ENCODE measurements around the gene PSMC4.

Gene PSMC4

DNA sequence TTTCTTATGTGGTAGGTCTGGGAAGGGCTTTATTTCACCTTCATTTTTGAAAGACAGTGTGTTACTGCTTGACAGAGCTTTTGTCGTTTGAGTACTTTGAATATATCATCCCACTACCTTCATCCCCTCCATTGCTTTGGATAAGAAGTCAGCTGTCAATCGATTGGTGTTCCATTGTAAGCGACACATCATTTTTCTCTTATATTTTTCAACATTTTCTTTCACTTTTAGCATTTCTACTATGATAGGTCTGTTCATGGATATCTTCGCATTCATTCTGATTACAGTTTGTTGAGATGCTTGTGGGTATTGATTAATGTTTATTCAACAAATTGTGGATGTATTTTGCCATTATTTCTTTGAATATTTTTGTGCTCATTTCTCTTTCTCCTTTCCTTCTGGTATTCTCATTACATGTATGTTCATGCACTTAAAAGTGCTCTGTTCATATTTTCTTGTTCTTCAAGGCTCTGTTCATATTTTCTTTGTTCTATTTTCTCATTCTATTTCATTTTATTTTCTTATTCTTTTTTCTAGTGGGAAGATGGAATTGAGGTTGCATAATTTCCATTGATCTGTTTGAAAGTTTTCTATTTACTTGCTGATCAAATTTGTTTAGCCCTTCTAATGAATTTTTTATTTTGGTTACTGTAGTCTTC, 55.1 kb downstream of the PSMC4 start:
- TF ChIP-seq SNAI2 (CRISPR knock-in tag; IDR thresholded peaks at IDR 0.05) (no peak), CSRNP3 (CRISPR knock-in tag; IDR thresholded peaks at IDR 0.05) (no peak), ZNF8 (CRISPR knock-in tag; IDR thresholded peaks at IDR 0.05) (no peak), TCF4 (CRISPR knock-in tag; IDR thresholded peaks at IDR 0.05; ENCODE audit: borderline replicate concordance) (no peak), ARNTL (CRISPR knock-in tag; IDR thresholded peaks at IDR 0.05; ENCODE audit: borderline replicate concordance, low read depth) (no peak), ZNF70 (CRISPR knock-in tag; IDR thresholded peaks at IDR 0.05) (no peak), PPARA (CRISPR knock-in tag; IDR thresholded peaks at IDR 0.05; ENCODE audit: borderline replicate concordance) (no peak), ZFP30 (CRISPR knock-in tag; IDR thresholded peaks at IDR 0.05) (no peak), ZNF565 (CRISPR knock-in tag; conservative IDR thresholded peaks at IDR 0.05; ENCODE audit: low read depth) (no peak), OSR1 (CRISPR knock-in tag; IDR thresholded peaks at IDR 0.05) (no peak)
- TF ChIP-seq, protein P1, sequence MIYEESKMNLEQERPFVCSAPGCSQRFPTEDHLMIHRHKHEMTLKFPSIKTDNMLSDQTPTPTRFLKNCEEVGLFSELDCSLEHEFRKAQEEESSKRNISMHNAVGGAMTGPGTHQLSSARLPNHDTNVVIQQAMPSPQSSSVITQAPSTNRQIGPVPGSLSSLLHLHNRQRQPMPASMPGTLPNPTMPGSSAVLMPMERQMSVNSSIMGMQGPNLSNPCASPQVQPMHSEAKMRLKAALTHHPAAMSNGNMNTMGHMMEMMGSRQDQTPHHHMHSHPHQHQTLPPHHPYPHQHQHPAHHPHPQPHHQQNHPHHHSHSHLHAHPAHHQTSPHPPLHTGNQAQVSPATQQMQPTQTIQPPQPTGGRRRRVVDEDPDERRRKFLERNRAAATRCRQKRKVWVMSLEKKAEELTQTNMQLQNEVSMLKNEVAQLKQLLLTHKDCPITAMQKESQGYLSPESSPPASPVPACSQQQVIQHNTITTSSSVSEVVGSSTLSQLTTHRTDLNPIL (CRISPR knock-in tag; IDR thresholded peaks at IDR 0.05; ENCODE audit: low read depth): no peak
- ATAC-seq: no peak

DNA sequence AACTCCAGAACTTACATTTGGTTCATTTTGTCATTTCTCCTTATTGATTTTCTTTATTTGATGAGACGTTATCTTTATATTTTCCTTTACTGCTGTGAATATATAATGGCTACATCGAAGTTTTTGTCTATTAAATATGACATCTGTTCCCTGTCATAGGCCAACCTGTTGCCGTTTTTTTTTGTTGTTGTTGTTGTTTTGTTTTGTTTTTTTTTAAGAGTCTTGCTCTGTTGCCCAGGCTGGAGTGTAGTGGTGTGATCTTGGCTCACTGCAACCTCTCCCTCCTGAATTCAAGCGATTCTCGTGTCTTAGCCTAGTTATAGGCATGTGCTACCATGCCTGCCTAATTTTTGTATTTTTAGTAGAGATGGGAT, 55.6 kb downstream of the PSMC4 start:
- no peak for TF ChIP-seq ZNF565 (CRISPR knock-in tag; conservative IDR thresholded peaks at IDR 0.05; ENCODE audit: low read depth)
- TF ChIP-seq PATZ1 (CRISPR knock-in tag; IDR thresholded peaks at IDR 0.05; ENCODE audit: borderline replicate concordance): no peak
- no peak for TF ChIP-seq ARNTL (CRISPR knock-in tag; IDR thresholded peaks at IDR 0.05; ENCODE audit: borderline replicate concordance, low read depth)
- no peak for TF ChIP-seq ZFP3 (CRISPR knock-in tag; IDR thresholded peaks at IDR 0.05)
- TF ChIP-seq ISL1 (CRISPR knock-in tag; IDR thresholded peaks at IDR 0.05): no peak
- no peak for TF ChIP-seq PPARA (CRISPR knock-in tag; IDR thresholded peaks at IDR 0.05; ENCODE audit: borderline replicate concordance)
- TF ChIP-seq CSRNP3 (CRISPR knock-in tag; IDR thresholded peaks at IDR 0.05): no peak
- TF ChIP-seq SNAI2 (CRISPR knock-in tag; IDR thresholded peaks at IDR 0.05): no peak
- TF ChIP-seq RARB (CRISPR knock-in tag; IDR thresholded peaks at IDR 0.05): no peak
- TF ChIP-seq OSR1 (CRISPR knock-in tag; IDR thresholded peaks at IDR 0.05): no peak
- TF ChIP-seq, protein P1 (CRISPR knock-in tag; IDR thresholded peaks at IDR 0.05; ENCODE audit: low read depth): no peak
- no peak for TF ChIP-seq ZNF8 (CRISPR knock-in tag; IDR thresholded peaks at IDR 0.05)
- TF ChIP-seq TCF4 (CRISPR knock-in tag; IDR thresholded peaks at IDR 0.05; ENCODE audit: borderline replicate concordance): no peak
- no peak for TF ChIP-seq GLIS3 (CRISPR knock-in tag; IDR thresholded peaks at IDR 0.05)
- TF ChIP-seq, protein P2, sequence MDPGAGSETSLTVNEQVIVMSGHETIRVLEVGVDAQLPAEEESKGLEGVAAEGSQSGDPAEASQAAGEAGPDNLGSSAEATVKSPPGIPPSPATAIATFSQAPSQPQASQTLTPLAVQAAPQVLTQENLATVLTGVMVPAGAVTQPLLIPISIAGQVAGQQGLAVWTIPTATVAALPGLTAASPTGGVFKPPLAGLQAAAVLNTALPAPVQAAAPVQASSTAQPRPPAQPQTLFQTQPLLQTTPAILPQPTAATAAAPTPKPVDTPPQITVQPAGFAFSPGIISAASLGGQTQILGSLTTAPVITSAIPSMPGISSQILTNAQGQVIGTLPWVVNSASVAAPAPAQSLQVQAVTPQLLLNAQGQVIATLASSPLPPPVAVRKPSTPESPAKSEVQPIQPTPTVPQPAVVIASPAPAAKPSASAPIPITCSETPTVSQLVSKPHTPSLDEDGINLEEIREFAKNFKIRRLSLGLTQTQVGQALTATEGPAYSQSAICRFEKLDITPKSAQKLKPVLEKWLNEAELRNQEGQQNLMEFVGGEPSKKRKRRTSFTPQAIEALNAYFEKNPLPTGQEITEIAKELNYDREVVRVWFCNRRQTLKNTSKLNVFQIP (CRISPR knock-in tag; IDR thresholded peaks at IDR 0.05; ENCODE audit: borderline replicate concordance, low read depth): no peak
- no peak for TF ChIP-seq TOX (CRISPR knock-in tag; IDR thresholded peaks at IDR 0.05; ENCODE audit: borderline replicate concordance)
- no peak for TF ChIP-seq BACH2 (CRISPR knock-in tag; IDR thresholded peaks at IDR 0.05; ENCODE audit: borderline replicate concordance)
- no peak for TF ChIP-seq ZNF70 (CRISPR knock-in tag; IDR thresholded peaks at IDR 0.05)
- no peak for ATAC-seq

Data from SK-N-SH treated with all-trans-retinoic acid at 6 μM for 48 hours (cell line).